ENCODE data around the gene ABCB9. TPM values are rescaled to one million over a fixed set of nuclear protein-coding genes. Genes with fewer than 3 reads are reported as not detected.

ABCB9 gene
- total RNA-seq, 1 donor from 2014 or later = 16.3 TPM

GRCh38 chr12:123000578-123000977 lies 34.3 kb upstream of the ABCB9 start:
- no peak for DNase-seq (ENCODE audit: low read depth, low spot score)
- Mint-ChIP-seq H3K4me3 (no peak overlapping the region), H3K4me1 (no peaks in the 10 kb centered on the region), H3K36me3 (ENCODE audit: low read depth) (no peaks in the 10 kb centered on the region), H3K9me3 (no peaks in the 10 kb centered on the region), H3K27me3 (ENCODE audit: low read depth) (no peaks in the 10 kb centered on the region), H3K27ac (ENCODE audit: unreplicated experiment) (no peak overlapping the region)
- TF ChIP-seq, protein P1, sequence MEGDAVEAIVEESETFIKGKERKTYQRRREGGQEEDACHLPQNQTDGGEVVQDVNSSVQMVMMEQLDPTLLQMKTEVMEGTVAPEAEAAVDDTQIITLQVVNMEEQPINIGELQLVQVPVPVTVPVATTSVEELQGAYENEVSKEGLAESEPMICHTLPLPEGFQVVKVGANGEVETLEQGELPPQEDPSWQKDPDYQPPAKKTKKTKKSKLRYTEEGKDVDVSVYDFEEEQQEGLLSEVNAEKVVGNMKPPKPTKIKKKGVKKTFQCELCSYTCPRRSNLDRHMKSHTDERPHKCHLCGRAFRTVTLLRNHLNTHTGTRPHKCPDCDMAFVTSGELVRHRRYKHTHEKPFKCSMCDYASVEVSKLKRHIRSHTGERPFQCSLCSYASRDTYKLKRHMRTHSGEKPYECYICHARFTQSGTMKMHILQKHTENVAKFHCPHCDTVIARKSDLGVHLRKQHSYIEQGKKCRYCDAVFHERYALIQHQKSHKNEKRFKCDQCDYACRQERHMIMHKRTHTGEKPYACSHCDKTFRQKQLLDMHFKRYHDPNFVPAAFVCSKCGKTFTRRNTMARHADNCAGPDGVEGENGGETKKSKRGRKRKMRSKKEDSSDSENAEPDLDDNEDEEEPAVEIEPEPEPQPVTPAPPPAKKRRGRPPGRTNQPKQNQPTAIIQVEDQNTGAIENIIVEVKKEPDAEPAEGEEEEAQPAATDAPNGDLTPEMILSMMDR (conservative IDR thresholded peaks at IDR 0.05) = no peak

GRCh38 chr12:122999986-123000420 lies 33.7 kb upstream of the ABCB9 start:
- Mint-ChIP-seq H3K9me3 (no peaks in the 10 kb centered on the region), H3K4me3 (no peak overlapping the region), H3K27me3 (ENCODE audit: low read depth) (no peaks in the 10 kb centered on the region), H3K36me3 (ENCODE audit: low read depth) (no peaks in the 10 kb centered on the region), H3K27ac (ENCODE audit: unreplicated experiment) (no peak overlapping the region), H3K4me1 (no peaks in the 10 kb centered on the region)
- TF ChIP-seq, protein P1 (conservative IDR thresholded peaks at IDR 0.05) = no peak
- DNase-seq (ENCODE audit: low read depth, low spot score) = no peak

DNA sequence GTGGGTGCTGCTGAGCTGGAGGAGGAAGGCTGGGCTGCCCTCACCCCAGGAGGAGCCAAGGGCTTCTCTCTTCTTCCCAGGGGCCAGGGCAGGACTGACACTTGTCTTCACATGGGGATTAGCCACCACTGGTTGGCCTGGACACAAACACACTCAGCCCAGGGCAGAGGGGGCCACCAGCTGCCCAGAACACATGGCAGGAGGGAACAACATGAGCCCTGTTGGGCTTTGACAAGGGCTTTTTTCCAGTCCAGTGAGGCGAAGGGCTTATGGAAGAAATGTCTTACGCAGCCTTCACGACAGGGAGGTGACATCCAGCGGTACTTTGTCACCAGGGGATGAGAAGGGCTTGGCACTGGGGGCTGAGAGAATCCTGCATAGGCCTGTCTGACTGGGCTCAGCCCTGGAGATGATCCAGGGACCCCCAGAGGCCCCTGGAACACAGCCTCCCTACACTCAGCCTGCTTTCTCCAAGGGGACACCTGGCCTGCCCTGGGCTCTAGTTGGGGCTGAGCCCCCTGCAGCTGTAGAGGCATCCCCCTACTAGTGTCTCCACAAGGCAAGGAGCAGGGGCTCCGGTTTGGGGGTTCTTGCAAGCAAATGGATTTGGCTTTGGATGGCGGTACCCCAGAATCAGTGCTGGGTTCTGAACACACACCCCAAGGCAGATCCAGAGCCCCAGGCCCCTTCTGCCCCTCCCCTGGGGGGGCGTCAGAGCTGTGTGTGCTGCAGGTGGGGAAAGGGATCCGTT lies 33.1 kb upstream of the ABCB9 start:
- TF ChIP-seq, protein P1 (conservative IDR thresholded peaks at IDR 0.05) = no peak
- H3K9me3 Mint-ChIP-seq = no peaks in the 10 kb centered on the region
- H3K36me3 Mint-ChIP-seq (ENCODE audit: low read depth) = no peaks in the 10 kb centered on the region
- no peaks in the 10 kb centered on the region for H3K27me3 Mint-ChIP-seq (ENCODE audit: low read depth)
- peak overlapping the region; percentile 12 for H3K27ac Mint-ChIP-seq (ENCODE audit: unreplicated experiment)
- H3K4me1 Mint-ChIP-seq = no peaks in the 10 kb centered on the region
- no peak for DNase-seq (ENCODE audit: low read depth, low spot score)
- no peak overlapping the region for H3K4me3 Mint-ChIP-seq

- no peaks in the 10 kb centered on the region for H3K4me1 Mint-ChIP-seq
- H3K27me3 Mint-ChIP-seq (ENCODE audit: low read depth) = no peaks in the 10 kb centered on the region
- TF ChIP-seq, protein P1 (conservative IDR thresholded peaks at IDR 0.05) = no peak
- DNase-seq (ENCODE audit: low read depth, low spot score) = no peak
- peak overlapping the region; percentile 19 for H3K27ac Mint-ChIP-seq (ENCODE audit: unreplicated experiment)
- no peaks in the 10 kb centered on the region for H3K36me3 Mint-ChIP-seq (ENCODE audit: low read depth)
- H3K9me3 Mint-ChIP-seq = no peaks in the 10 kb centered on the region
- H3K4me3 Mint-ChIP-seq = no peak overlapping the region
Measured at GRCh38 chr12:122998316-122998715, 32.1 kb upstream of the ABCB9 start.

DNA sequence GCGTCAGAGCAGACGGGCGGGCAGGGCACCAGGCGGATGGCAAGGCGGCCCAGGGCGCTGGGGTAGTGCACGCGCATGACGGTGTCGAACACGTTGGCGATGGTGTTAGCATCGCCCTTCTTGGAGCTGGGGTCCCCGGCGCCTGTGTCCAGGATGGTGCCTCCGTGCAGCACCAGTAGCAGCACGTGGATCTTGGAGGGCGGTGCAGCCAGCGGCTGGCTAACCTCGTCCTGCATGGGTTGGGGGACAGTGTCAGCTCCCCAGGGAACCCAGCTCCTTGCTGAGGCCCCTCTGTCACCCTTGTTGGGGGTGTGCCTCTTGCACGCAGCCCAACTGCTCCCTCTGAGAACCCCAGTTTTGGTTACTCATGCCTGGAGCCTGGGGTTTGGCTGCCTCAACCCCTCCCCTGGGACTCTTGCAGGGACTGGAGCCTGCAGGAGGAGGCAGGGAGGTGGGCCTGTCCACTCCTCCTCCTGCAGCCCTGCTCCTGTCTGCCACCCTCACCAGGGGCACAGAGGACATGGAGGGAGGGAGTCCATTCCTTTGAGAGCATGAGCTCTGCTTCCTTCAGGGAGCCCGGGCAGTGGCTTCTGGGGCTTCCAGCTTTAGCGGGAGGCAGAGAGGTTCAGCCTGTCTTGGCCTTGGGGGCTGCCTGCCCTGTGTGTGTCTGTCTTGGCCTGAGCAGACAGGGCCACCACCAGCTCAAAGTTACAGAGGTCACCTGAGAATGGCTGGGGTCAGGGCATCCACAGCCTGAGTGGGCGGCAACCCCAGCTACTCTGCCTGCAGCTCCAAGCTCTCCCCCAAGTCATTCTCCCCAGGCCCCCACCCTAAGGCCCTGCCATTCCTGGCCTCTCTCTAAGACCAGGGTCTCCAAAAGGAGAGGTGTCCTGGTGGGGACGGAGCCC lies 31.3 kb upstream of the ABCB9 start:
- Mint-ChIP-seq H3K4me3 (no peak overlapping the region), H3K9me3 (no peaks in the 10 kb centered on the region), H3K27me3 (ENCODE audit: low read depth) (no peaks in the 10 kb centered on the region), H3K36me3 (ENCODE audit: low read depth) (no peaks in the 10 kb centered on the region), H3K4me1 (no peaks in the 10 kb centered on the region), H3K27ac (ENCODE audit: unreplicated experiment) (no peak overlapping the region)
- TF ChIP-seq, protein P1 (conservative IDR thresholded peaks at IDR 0.05) = no peak
- no peak for DNase-seq (ENCODE audit: low read depth, low spot score)
